Gastroesophageal sphincter (tissue), 4 donors: Measurements from ENCODE around the gene TSPOAP1. TPM values are rescaled to one million over a fixed set of nuclear protein-coding genes. Genes with fewer than 3 reads are reported as not detected.

Experiments used
- ATAC-seq: fragments of 150-250 bp; one replicate; pipeline ENCODE4 v1.9.1; 2016; ENCODE audit warnings: mild to moderate bottlenecking, moderate library complexity
- H3K27ac ChIP-seq, 4 donors: fragments of 200-600 bp; sonication (generic) in 3 of 4; 1 replicate in 3 of 4; 2 replicates in 1 of 4; pipeline ENCODE4 v1.5.1; 2016 to 2019
- H3K27me3 ChIP-seq: fragments of 200-600 bp; sonication (generic); one replicate; pipeline ENCODE4 v1.5.1; 2019
- H3K36me3 ChIP-seq, 2 donors: fragments of 200-600 bp; sonication (generic); one replicate each; pipeline ENCODE4 v1.5.1; 2019; ENCODE audit warnings: control low read depth in 1 of 2
- H3K4me1 ChIP-seq, 3 donors: fragments of 200-600 bp; sonication (generic); 1 replicate in 2 of 3; 2 replicates in 1 of 3; pipeline ENCODE4 v1.5.1; 2016 to 2019; ENCODE audit warnings: control low read depth in 2 of 3
- H3K4me3 ChIP-seq, 2 donors: fragments of 200-600 bp; sonication (generic); one replicate each; pipeline ENCODE4 v1.5.1; 2019; ENCODE audit warnings: mild to moderate bottlenecking in 1 of 2, moderate library complexity in 1 of 2
- H3K9me3 ChIP-seq, 3 donors: fragments of 200-600 bp; sonication (generic); one replicate each; pipeline ENCODE4 v1.5.1; 2017 to 2019; ENCODE audit warnings: control low read depth in 2 of 3
- EP300 ChIP-seq: sonication (generic); formaldehyde crosslinking; IDR thresholded peaks from one replicate; pipeline ENCODE4 v1.6.1; 2017; ENCODE audit warnings: antibody characterized with exemption, mild to moderate bottlenecking
- POLR2A ChIP-seq, 2 donors: fragments of 450-650 bp; IDR thresholded peaks; one replicate each; pipeline ENCODE4 v1.6.1; 2017; ENCODE audit warnings: antibody characterized with exemption in 2 of 2, mild to moderate bottlenecking in 2 of 2, moderate library complexity in 1 of 2
- POLR2AphosphoS5 ChIP-seq: sonication (generic); formaldehyde crosslinking; IDR thresholded peaks from one replicate; pipeline ENCODE4 v1.6.1; 2017; ENCODE audit warnings: antibody characterized with exemption
- WGBS, 2 donors: methylation state at CpG; one replicate each; pipeline ENCODE4 v1.1.5; 2018; ENCODE audit warnings: low coverage in 1 of 2; 5-methylcytosine and 5-hydroxymethylcytosine counted together
- total RNA-seq, 4 donors: library from RNA; depleted of rRNA; stranded (reverse); fragments of >200 nt; gene quantifications; one replicate each; pipeline ENCODE4 v1.1.0, GENCODE V29; 2016
- TF ChIP-seq, protein P1 (sequence below), 4 experiments: fragments of 200-600 bp in 2 of 4; fragments of 450-650 bp in 2 of 4; sonication (generic) in 1 of 4; IDR thresholded peaks; one replicate each; pipeline ENCODE4 v1.5.1; 2017 to 2019; ENCODE audit warnings: antibody characterized with exemption in 4 of 4, mild to moderate bottlenecking in 2 of 4, moderate library complexity in 2 of 4

The TSPOAP1 gene
- total RNA-seq, 4 donors from 2014 or later: 7.4 to 44.8 (median 23.0) TPM

DNA sequence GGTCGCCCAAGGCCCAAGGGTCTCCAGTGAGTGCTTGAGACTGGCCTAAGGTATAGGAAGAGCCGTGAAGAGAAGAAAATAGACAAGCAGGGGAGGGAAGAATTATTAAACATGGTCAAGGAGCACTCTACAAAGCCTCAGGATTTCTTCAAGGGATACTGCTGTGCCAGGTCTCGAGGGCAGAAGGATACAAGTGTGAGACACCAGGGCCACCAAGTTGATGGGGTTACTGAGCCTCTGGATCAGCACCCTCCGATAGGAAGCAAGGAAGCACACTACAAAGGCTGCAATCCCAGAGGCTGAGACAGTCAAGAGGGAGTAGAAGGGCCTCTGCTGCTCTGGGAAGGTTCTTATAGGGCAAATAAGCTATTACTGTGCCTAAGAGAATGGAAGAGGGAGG, 16.9 kb upstream of the TSPOAP1 start:
- Histone ChIP-seq H3K9me3 (no peaks in the 10 kb centered on the region), H3K27me3 (no peaks in the 10 kb centered on the region), H3K27ac (no peak overlapping the region), H3K4me3 (no peak overlapping the region), H3K36me3 (peaks cover 0 to 74% of the 10 kb centered on the region in 2 donors), H3K4me1 (peaks cover 0 to 23% (median 0%) of the 10 kb centered on the region in 3 donors)
- WGBS, 2 donors: 67 to 78% methylated on average over 1 to 4 of the region's 4 CpGs
- no peak for TF ChIP-seq EP300
- no peak for TF ChIP-seq POLR2A (IDR thresholded peaks at IDR 0.05)
- TF ChIP-seq, protein P1, sequence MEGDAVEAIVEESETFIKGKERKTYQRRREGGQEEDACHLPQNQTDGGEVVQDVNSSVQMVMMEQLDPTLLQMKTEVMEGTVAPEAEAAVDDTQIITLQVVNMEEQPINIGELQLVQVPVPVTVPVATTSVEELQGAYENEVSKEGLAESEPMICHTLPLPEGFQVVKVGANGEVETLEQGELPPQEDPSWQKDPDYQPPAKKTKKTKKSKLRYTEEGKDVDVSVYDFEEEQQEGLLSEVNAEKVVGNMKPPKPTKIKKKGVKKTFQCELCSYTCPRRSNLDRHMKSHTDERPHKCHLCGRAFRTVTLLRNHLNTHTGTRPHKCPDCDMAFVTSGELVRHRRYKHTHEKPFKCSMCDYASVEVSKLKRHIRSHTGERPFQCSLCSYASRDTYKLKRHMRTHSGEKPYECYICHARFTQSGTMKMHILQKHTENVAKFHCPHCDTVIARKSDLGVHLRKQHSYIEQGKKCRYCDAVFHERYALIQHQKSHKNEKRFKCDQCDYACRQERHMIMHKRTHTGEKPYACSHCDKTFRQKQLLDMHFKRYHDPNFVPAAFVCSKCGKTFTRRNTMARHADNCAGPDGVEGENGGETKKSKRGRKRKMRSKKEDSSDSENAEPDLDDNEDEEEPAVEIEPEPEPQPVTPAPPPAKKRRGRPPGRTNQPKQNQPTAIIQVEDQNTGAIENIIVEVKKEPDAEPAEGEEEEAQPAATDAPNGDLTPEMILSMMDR (IDR thresholded peaks at IDR 0.05): no peak
- no peak for TF ChIP-seq POLR2AphosphoS5
- ATAC-seq: no peak

DNA sequence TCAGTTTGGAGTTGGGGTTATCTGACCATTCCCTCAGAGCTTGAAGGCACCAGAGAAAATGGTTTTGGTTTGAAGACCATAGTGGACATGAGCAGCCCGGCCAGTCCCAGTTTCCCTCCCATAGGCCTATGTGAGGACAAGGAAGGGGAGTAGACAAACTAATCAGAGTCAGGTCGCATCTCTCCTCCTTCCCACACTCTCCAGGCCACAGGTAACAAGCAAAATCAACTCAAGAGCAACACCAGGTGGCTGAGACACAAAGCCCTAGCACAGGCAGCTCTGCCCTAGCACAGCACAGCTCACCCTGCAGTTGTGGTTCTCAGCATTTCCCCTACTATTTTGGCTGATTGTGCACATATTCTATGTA, 16.2 kb upstream of the TSPOAP1 start:
- Histone ChIP-seq H3K9me3 (no peaks in the 10 kb centered on the region), H3K36me3 (peaks cover 0 to 67% of the 10 kb centered on the region in 2 donors), H3K4me3 (no peak overlapping the region), H3K27ac (no peak overlapping the region), H3K4me1 (peaks cover 0 to 20% (median 0%) of the 10 kb centered on the region in 3 donors), H3K27me3 (no peaks in the 10 kb centered on the region)
- WGBS, 2 donors: 55% methylated on average over 2 of the region's 2 CpGs; no CpG with 5 or more reads in 1 of the 2 donors
- no peak for TF ChIP-seq POLR2AphosphoS5
- TF ChIP-seq, protein P1 (IDR thresholded peaks at IDR 0.05): no peak
- ATAC-seq: no peak

DNA sequence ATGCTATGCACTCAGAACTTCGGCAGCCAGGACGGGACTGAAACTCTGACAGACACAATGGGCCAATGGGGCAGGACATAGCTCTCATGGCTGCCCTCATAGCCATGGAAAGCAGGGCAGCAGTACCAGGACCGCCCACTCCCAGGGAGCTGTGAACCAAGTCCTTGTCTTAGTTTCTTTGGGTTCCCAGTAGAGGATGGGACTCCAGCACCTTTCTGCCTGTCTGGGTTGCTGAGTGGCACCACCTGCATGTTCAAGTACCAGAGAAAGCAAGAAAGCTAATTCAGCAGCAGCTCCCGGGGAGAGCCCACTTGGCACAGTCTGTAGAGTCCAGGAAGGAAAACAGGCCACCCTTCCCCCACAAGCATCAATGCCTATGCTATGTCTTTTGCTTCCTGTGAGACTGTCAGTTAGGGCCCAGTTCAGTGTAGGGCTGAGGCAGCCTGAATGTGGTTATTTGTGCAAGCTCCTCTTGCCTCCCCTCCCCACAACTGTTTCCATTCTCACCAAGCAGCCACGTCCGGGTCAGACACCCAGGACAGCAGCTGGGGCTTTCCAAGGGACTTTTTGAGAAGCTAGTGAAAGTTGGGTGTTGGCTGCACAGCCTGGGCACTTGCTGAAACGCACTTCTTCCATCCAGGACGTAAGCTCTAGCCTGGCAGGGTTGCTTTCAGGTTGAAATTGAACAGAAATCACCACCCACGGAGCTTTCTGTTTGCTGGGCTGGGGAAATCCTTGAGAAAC, 15.6 kb upstream of the TSPOAP1 start:
- peak; percentile 18 for ATAC-seq
- H3K4me3 ChIP-seq: no peak overlapping the region
- no peak overlapping the region for H3K27ac ChIP-seq
- no peaks in the 10 kb centered on the region for H3K27me3 ChIP-seq
- WGBS, 2 donors: 10% methylated on average over 5 of the region's 9 CpGs; no CpG with 5 or more reads in 1 of the 2 donors
- no peaks in the 10 kb centered on the region for H3K9me3 ChIP-seq
- peaks cover 0 to 17% (median 0%) of the 10 kb centered on the region in 3 donors for H3K4me1 ChIP-seq
- no peak for TF ChIP-seq POLR2A (IDR thresholded peaks at IDR 0.05)
- TF ChIP-seq EP300: no peak
- TF ChIP-seq POLR2AphosphoS5: no peak
- TF ChIP-seq, protein P1 (IDR thresholded peaks at IDR 0.05): no peak
- H3K36me3 ChIP-seq: peaks cover 0 to 61% of the 10 kb centered on the region in 2 donors

DNA sequence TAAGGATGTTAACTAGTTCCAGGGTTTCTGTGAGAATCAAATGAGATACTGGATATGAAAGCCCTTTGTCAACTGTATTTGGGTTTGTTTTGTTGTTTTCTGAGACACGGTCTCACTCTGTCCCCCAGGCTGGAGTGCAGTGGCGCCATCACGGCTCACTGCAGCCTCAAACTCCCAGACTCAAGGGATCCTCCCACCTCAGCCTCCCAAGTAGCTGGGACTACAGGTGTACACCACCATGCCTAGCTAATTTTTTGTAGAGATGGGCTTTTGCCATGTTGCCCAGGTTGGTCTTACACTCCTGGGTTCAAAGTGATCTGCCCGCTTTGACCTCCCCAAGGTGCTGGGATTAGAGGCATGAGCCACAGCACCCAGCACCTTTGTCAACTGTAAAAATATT, 14.5 kb upstream of the TSPOAP1 start:
- TF ChIP-seq POLR2AphosphoS5: no peak
- TF ChIP-seq, protein P1 (IDR thresholded peaks at IDR 0.05): no peak
- TF ChIP-seq EP300: no peak
- TF ChIP-seq POLR2A (IDR thresholded peaks at IDR 0.05): no peak
- Histone ChIP-seq H3K36me3 (peaks cover 0 to 50% of the 10 kb centered on the region in 2 donors), H3K4me3 (no peak overlapping the region), H3K9me3 (no peaks in the 10 kb centered on the region), H3K27ac (no peak overlapping the region), H3K27me3 (no peaks in the 10 kb centered on the region), H3K4me1 (peaks cover 0 to 19% (median 3%) of the 10 kb centered on the region in 3 donors)
- WGBS, 2 donors: 100% methylated on average over 1 to 2 of the region's 4 CpGs
- no peak for ATAC-seq
